ENCODE results near the gene NTN1. TPM values are rescaled to one million over a fixed set of nuclear protein-coding genes. Genes with fewer than 3 reads are reported as not detected.

NTN1 gene
- total and polyA plus RNA-seq, 12 donors, result 0.12 to 0.84 (median 0.28) TPM

DNA sequence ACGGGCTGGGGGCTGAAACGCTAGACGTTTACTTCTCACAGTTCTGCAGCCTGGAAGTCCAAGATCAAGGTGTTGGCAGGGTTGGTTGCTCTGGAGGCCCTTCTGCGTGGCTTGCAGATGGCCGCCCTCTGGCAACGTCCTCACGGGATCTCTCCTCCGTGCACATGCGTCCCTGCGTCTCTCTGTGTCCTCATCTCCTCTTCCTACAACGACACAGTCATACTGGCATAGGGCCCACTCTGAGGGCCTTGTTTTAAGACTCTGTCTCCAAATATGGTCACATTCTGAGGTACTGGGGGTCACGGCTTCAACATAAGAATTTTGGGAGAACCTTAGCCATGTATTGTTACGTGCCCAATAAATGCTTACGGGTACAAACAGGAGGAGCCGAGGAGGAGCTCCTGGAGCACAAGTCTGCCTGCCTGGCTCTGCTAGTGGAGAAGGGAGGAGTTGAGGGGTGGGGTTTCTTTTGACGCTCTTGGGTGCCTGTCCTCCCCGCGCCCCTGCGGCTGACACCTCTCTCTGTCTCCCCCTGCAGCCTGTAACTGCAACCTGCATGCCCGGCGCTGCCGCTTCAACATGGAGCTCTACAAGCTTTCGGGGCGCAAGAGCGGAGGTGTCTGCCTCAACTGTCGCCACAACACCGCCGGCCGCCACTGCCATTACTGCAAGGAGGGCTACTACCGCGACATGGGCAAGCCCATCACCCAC lies 141.1 kb downstream of the NTN1 start:
- Histone ChIP-seq H3K4me3 (no peak overlapping the region), H3K27ac (no peak overlapping the region), H3K27me3 (no peaks in the 10 kb centered on the region), H3K9me3 (replicated peaks in 1 of 3) (no peaks in the 10 kb centered on the region), H3K4me1 (replicated peaks in 1 of 2) (no peaks in the 10 kb centered on the region), H3K36me3 (replicated peaks in 1 of 2) (no peaks in the 10 kb centered on the region)
- no peak for DNase-seq
- intact Hi-C loops (cut with DNase I), result no loop called here
- TF ChIP-seq, protein P1, sequence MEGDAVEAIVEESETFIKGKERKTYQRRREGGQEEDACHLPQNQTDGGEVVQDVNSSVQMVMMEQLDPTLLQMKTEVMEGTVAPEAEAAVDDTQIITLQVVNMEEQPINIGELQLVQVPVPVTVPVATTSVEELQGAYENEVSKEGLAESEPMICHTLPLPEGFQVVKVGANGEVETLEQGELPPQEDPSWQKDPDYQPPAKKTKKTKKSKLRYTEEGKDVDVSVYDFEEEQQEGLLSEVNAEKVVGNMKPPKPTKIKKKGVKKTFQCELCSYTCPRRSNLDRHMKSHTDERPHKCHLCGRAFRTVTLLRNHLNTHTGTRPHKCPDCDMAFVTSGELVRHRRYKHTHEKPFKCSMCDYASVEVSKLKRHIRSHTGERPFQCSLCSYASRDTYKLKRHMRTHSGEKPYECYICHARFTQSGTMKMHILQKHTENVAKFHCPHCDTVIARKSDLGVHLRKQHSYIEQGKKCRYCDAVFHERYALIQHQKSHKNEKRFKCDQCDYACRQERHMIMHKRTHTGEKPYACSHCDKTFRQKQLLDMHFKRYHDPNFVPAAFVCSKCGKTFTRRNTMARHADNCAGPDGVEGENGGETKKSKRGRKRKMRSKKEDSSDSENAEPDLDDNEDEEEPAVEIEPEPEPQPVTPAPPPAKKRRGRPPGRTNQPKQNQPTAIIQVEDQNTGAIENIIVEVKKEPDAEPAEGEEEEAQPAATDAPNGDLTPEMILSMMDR (IDR thresholded peaks at IDR 0.05), result no peak
- no peak for TF ChIP-seq POLR2A (IDR thresholded peaks at IDR 0.05)
- 90 to 92% (median 91%) methylated on average over 18 to 31 of the region's 31 CpGs for WGBS, 4 donors

DNA sequence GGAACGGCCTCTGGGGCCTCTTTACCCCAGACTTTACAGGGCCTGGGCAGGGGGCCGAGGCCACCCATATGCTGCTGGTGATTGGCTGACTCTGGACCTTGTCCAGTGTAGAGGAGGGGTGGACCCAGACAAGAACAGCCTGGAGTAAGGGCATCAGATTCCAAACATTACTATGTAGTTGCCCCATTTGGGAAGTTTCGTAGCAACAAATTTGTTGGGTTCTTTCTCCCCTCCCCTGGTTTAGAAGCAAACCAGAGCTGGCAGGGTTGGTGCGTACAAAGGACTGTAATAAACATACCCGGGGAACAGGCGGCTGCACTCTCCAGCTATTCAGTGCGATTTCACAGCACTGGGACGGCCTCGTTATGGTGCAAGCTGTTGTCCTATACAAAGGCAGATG lies 145.5 kb downstream of the NTN1 start:
- WGBS, 4 donors, result 77 to 85% (median 81%) methylated on average over 9 of the region's 9 CpGs
- H3K36me3 ChIP-seq (replicated peaks in 1 of 2), result no peaks in the 10 kb centered on the region
- no peak for DNase-seq
- no peaks in the 10 kb centered on the region for H3K9me3 ChIP-seq (replicated peaks in 1 of 3)
- H3K27me3 ChIP-seq, result no peaks in the 10 kb centered on the region
- TF ChIP-seq, protein P1 (IDR thresholded peaks at IDR 0.05), result no peak
- TF ChIP-seq POLR2A (IDR thresholded peaks at IDR 0.05), result no peak
- no peaks in the 10 kb centered on the region for H3K4me1 ChIP-seq (replicated peaks in 1 of 2)
- no peak overlapping the region for H3K27ac ChIP-seq
- intact Hi-C loops (cut with DNase I), result no loop called here
- H3K4me3 ChIP-seq, result no peak overlapping the region

DNA sequence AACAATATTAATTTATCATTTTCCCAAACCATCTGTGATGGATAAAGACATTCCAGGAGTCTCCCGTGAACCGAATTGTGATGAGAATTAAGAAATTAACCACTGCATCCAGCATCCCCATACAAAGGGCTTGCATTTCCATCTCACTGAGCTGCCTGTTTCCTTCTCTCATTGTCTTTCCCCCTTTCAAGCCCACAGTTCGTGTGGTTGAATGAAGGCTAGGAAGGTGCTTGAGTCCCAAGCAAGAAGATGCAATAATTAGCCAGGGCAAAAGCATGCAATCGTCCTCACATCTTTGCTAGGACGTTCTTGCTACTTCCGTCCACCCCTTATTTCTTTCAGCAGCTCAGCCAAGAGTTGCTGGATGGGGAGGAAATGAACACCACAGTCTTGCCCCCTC lies 146.1 kb downstream of the NTN1 start:
- Histone ChIP-seq H3K4me1 (replicated peaks in 1 of 2) (no peaks in the 10 kb centered on the region), H3K4me3 (no peak overlapping the region), H3K36me3 (replicated peaks in 1 of 2) (no peaks in the 10 kb centered on the region), H3K27ac (no peak overlapping the region), H3K27me3 (no peaks in the 10 kb centered on the region), H3K9me3 (replicated peaks in 1 of 3) (no peaks in the 10 kb centered on the region)
- TF ChIP-seq, protein P1 (IDR thresholded peaks at IDR 0.05), result no peak
- TF ChIP-seq POLR2A (IDR thresholded peaks at IDR 0.05), result no peak
- intact Hi-C loops (cut with DNase I), result no loop called here
- DNase-seq, result no peak
- WGBS, 4 donors, result 70 to 76% (median 73%) methylated on average over 6 of the region's 6 CpGs

DNA sequence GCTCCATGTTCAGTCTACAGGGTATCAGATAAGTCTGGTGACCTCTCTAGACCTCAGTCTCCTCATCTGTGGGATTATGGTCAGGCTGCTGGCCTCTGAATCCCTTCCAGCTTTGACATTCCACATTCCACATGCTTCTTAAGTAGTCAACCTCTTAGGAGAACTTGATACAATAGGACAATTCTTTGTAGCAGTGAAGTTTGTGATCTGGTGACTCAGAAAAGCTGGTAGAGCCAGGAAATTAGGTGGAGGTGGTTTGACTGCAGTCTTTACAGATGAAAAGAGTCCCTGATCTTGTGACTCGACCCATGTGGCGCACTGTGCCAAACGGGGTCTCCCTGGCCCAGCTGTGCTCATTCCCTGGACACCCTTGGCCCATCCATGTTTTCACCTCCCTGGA lies 147.8 kb downstream of the NTN1 start:
- Histone ChIP-seq H3K36me3 (replicated peaks in 1 of 2) (no peaks in the 10 kb centered on the region), H3K27me3 (no peaks in the 10 kb centered on the region), H3K4me1 (replicated peaks in 1 of 2) (no peaks in the 10 kb centered on the region), H3K27ac (no peak overlapping the region), H3K4me3 (no peak overlapping the region), H3K9me3 (replicated peaks in 1 of 3) (no peaks in the 10 kb centered on the region)
- no peak for TF ChIP-seq POLR2A (IDR thresholded peaks at IDR 0.05)
- TF ChIP-seq, protein P1 (IDR thresholded peaks at IDR 0.05), result no peak
- WGBS, 4 donors, result 64 to 96% (median 86%) methylated on average over 3 of the region's 3 CpGs
- no peak for DNase-seq
- intact Hi-C loops (cut with DNase I), result no loop called here

Data from adrenal gland (tissue), 12 donors.